Panc1 (cell line): ENCODE results near the gene ARMC3. TPM values are rescaled to one million over a fixed set of nuclear protein-coding genes. Genes with fewer than 3 reads are reported as not detected.

ENCODE experiments used
- ATAC-seq: fragments of 200-7000 bp; cut with Tn5 transposase; 2 replicates; pipeline ENCODE4 v1.9.1; 2020; ENCODE audit warnings: mild to moderate bottlenecking, moderate library complexity
- BruUV-seq: library from RNA; stranded (reverse); fragments of 400-500 nt; replicated peaks from 2 replicates; lab custom pipeline; 2021; lab: Mats Ljungman, UMichigan
- CTCF ChIA-PET: fragments of 300-600 bp; sonication (Branson Sonifier 250); formaldehyde crosslinking; loops from one replicate; lab custom pipeline; 2022; ENCODE audit warnings: antibody characterized with exemption; lab: Charles Lee
- POLR2A ChIA-PET: fragments of 300-600 bp; sonication (Branson Sonifier 250); formaldehyde crosslinking; loops from one replicate; lab custom pipeline; 2022; ENCODE audit warnings: antibody characterized with exemption; lab: Charles Lee
- DNase-seq: peaks from one replicate; pipeline ENCODE4 v3.0.0-alpha.2; 2010; ENCODE audit warnings: low read depth, low spot score
- H3K27ac ChIP-seq: 2 replicates; pipeline ENCODE4 v1.5.1; 2011; ENCODE audit warnings: mild to moderate bottlenecking, low read length, inconsistent platforms
- H3K27me3 ChIP-seq: fragments of 200-500 bp; sonication (Bioruptor generic); 2 replicates; pipeline ENCODE4 v1.6.0; 2014; ENCODE audit warnings: low read length, inconsistent platforms; ENCODE audit not compliant: control insufficient read depth, insufficient read depth
- H3K36me3 ChIP-seq: fragments of 200-500 bp; sonication (Bioruptor generic); 2 replicates; pipeline ENCODE4 v1.5.1; 2014; ENCODE audit warnings: inconsistent platforms, mild to moderate bottlenecking, low read length, moderate library complexity; ENCODE audit not compliant: control insufficient read depth, insufficient read depth
- H3K4me1 ChIP-seq: 2 replicates; pipeline ENCODE4 v1.5.1; 2011; ENCODE audit warnings: inconsistent platforms, mild to moderate bottlenecking, low read length, moderate library complexity; ENCODE audit not compliant: control insufficient read depth, insufficient read depth
- H3K4me3 ChIP-seq, 2 experiments: 2 replicates each; pipeline ENCODE4 v1.5.1; 2011 to 2012; ENCODE audit warnings: low read depth in 2 of 2, low read length in 2 of 2, mild to moderate bottlenecking in 2 of 2, inconsistent platforms in 1 of 2, moderate library complexity in 1 of 2
- H3K9me3 ChIP-seq: fragments of 200-500 bp; sonication (Bioruptor generic); 2 replicates; pipeline ENCODE4 v1.5.1; 2014; ENCODE audit warnings: low read depth, mild to moderate bottlenecking, inconsistent platforms, low read length, moderate library complexity; ENCODE audit not compliant: control insufficient read depth, insufficient read depth
- CTCF ChIP-seq: fragments of 450-650 bp; IDR thresholded peaks from 2 replicates; pipeline ENCODE4 v1.5.1; 2017; ENCODE audit warnings: mild to moderate bottlenecking
- POLR2AphosphoS5 ChIP-seq: IDR thresholded peaks from 2 replicates; pipeline ENCODE4 v1.6.1; 2012; ENCODE audit warnings: mild to moderate bottlenecking, low read depth, low read length, moderate library complexity
- SIN3A ChIP-seq: IDR thresholded peaks from 2 replicates; pipeline ENCODE4 v1.6.1; 2012; ENCODE audit warnings: low read depth, mild to moderate bottlenecking, low read length, moderate library complexity, borderline replicate concordance; ENCODE audit not compliant: insufficient read depth
- TCF7L2 ChIP-seq: IDR thresholded peaks from 2 replicates; pipeline ENCODE4 v1.6.1; 2011; ENCODE audit warnings: mild to moderate bottlenecking, low read depth, low read length, inconsistent platforms
- in situ Hi-C: cut with HindIII; loops from 2 replicates; pipeline ENCODE4 v1.10.0; 2016; ENCODE audit warnings: low sequenced_read_pairs, low pct_unique_long_range_greater_than_20kb
- intact Hi-C: fragments of 100-400 bp; cut with micrococcal nuclease; formaldehyde crosslinking; loops from one replicate; pipeline ENCODE4 v1.10.0; 2022; ENCODE audit not compliant: unreplicated experiment
- total RNA-seq: library from RNA; stranded (reverse); gene quantifications from one replicate; pipeline ENCODE4 v1.2.1, GENCODE V29; 2021; ENCODE audit not compliant: unreplicated experiment
- TF ChIP-seq, protein P1 (sequence below), 2 experiments: IDR thresholded peaks; 2 replicates each; pipeline ENCODE4 v1.6.1; 2011 to 2012; ENCODE audit warnings: low read depth in 2 of 2, control low read depth in 1 of 2, low read length in 1 of 2, mild to moderate bottlenecking in 1 of 2, moderate library complexity in 1 of 2; ENCODE audit not compliant: insufficient read depth in 1 of 2

The ARMC3 gene
- total RNA-seq, 1 experiment from 2014 or later: 1.0 TPM

DNA sequence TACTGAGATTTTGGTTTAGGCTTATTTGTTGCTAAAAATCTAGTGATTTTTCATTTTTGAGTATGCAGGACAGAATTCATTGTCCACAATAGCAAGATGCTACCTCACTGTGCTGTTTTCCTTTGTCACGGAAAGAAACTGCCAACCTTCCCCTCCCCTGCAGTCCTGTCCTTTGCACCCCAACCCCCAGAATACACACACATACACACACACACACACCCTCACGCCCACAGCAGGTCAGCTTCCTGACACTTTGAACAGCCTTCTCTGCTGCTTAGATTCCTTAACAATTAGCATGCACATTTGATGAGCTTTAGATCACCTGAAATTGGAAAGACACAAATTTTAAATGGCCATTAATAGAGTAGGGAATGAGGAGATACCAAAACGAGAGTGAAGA is 32.1 kb downstream of the ARMC3 start:
- no peak for TF ChIP-seq TCF7L2
- no peak for TF ChIP-seq SIN3A
- TF ChIP-seq CTCF: no peak
- no peak for TF ChIP-seq POLR2AphosphoS5
- TF ChIP-seq, protein P1, sequence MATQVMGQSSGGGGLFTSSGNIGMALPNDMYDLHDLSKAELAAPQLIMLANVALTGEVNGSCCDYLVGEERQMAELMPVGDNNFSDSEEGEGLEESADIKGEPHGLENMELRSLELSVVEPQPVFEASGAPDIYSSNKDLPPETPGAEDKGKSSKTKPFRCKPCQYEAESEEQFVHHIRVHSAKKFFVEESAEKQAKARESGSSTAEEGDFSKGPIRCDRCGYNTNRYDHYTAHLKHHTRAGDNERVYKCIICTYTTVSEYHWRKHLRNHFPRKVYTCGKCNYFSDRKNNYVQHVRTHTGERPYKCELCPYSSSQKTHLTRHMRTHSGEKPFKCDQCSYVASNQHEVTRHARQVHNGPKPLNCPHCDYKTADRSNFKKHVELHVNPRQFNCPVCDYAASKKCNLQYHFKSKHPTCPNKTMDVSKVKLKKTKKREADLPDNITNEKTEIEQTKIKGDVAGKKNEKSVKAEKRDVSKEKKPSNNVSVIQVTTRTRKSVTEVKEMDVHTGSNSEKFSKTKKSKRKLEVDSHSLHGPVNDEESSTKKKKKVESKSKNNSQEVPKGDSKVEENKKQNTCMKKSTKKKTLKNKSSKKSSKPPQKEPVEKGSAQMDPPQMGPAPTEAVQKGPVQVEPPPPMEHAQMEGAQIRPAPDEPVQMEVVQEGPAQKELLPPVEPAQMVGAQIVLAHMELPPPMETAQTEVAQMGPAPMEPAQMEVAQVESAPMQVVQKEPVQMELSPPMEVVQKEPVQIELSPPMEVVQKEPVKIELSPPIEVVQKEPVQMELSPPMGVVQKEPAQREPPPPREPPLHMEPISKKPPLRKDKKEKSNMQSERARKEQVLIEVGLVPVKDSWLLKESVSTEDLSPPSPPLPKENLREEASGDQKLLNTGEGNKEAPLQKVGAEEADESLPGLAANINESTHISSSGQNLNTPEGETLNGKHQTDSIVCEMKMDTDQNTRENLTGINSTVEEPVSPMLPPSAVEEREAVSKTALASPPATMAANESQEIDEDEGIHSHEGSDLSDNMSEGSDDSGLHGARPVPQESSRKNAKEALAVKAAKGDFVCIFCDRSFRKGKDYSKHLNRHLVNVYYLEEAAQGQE (IDR thresholded peaks at IDR 0.05; ENCODE audit: insufficient read depth in 1 of 2, low read depth in 2 of 2, low read length in 1 of 2): no peak
- ChIA-PET POLR2A (no interaction called here), CTCF (no interaction called here)
- in situ Hi-C loops (no loop called here), intact Hi-C loops (no loop called here)
- H3K9me3 ChIP-seq: no peaks in the 10 kb centered on the region
- no peak overlapping the region for H3K27ac ChIP-seq
- no peaks in the 10 kb centered on the region for H3K27me3 ChIP-seq
- DNase-seq (no peak), ATAC-seq (no peak)
- BruUV-seq: no TSS peak
- no peak overlapping the region for H3K4me3 ChIP-seq
- no peaks in the 10 kb centered on the region for H3K4me1 ChIP-seq
- H3K36me3 ChIP-seq: no peaks in the 10 kb centered on the region; the same call in 1 of the 2 replicates

DNA sequence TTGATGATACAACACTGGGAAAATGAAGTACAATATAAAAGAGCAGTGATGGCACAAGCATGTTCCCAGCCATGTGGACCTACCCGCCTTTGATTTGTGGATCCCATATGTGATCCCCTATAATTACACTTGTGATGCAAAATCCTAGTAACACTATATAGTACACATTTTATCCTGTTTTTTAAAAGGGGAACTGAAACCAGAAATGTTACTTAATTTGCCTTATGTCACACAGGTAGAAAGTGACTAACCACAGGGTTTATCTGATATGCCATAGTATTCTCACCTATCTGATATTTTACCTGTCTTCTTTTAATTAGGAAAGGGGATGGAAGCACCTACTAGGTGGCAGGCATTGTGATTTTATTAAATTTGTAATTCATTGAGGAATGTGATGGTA is 35.0 kb downstream of the ARMC3 start:
- POLR2A ChIA-PET: no interaction called here
- no TSS peak for BruUV-seq
- H3K4me1 ChIP-seq: no peaks in the 10 kb centered on the region

More for the DNA sequence above, 35.0 kb downstream of the ARMC3 start:
- no peak overlapping the region for H3K4me3 ChIP-seq
- H3K36me3 ChIP-seq: no peaks in the 10 kb centered on the region; the same call in 1 of the 2 replicates
- no peaks in the 10 kb centered on the region for H3K9me3 ChIP-seq
- CTCF ChIA-PET: no interaction called here
- no peak overlapping the region for H3K27ac ChIP-seq
- in situ Hi-C loops (no loop called here), intact Hi-C loops (no loop called here)
- no peak for ATAC-seq
- TF ChIP-seq, protein P1 (IDR thresholded peaks at IDR 0.05; ENCODE audit: insufficient read depth in 1 of 2, low read depth in 2 of 2, low read length in 1 of 2): no peak
- TF ChIP-seq POLR2AphosphoS5 (no peak), TCF7L2 (no peak), CTCF (no peak), SIN3A (no peak)
- DNase-seq: no peak
- no peaks in the 10 kb centered on the region for H3K27me3 ChIP-seq
